Measurements from ENCODE around the gene AP1G2. TPM values are rescaled to one million over a fixed set of nuclear protein-coding genes. Genes with fewer than 3 reads are reported as not detected.
"Not testable (repeated sequence)": the region's sequence is repeated elsewhere in the genome, so short reads cannot be mapped to it uniquely, and the experiment has no call there.

AP1G2 gene
- total and polyA plus RNA-seq, 3 donors from 2014 or later: 33.6 to 83.4 (median 76.9) TPM

- Histone ChIP-seq H3K9me3 (no peaks in the 10 kb centered on the region), H3K27ac (no peak overlapping the region), H3K27me3 (no peaks in the 10 kb centered on the region), H3K4me3 (no peak overlapping the region), H3K36me3 (ENCODE audit: low read depth, missing control alignments) (no peaks in the 10 kb centered on the region), H3K4me1 (no peaks in the 10 kb centered on the region)
- 59 to 63% methylated on average over 7 of the region's 7 CpGs for WGBS, 2 donors
- DNase-seq: no peak
- no peak for TF ChIP-seq CTCF (IDR thresholded peaks at IDR 0.05)
- no peak for TF ChIP-seq POLR2A (IDR thresholded peaks at IDR 0.05)
- intact Hi-C loops (cut with DNase I; ENCODE audit: low total_unique reads): no loop called here
Measured at GRCh38 chr14:23538785-23539184, 28.8 kb downstream of the AP1G2 start.

GRCh38 chr14:23538050-23538718, 29.4 kb downstream of the AP1G2 start:
- H3K27ac ChIP-seq: no peak overlapping the region

GRCh38 chr14:23537351-23538049, 30.1 kb downstream of the AP1G2 start:
- no peaks in the 10 kb centered on the region for H3K27me3 ChIP-seq
- no peaks in the 10 kb centered on the region for H3K9me3 ChIP-seq
- intact Hi-C loops (cut with DNase I; ENCODE audit: low total_unique reads): no loop called here
- no peaks in the 10 kb centered on the region for H3K36me3 ChIP-seq (ENCODE audit: low read depth, missing control alignments)
- H3K4me3 ChIP-seq: no peak overlapping the region
- H3K4me1 ChIP-seq: no peaks in the 10 kb centered on the region
- no peak overlapping the region for H3K27ac ChIP-seq
- TF ChIP-seq POLR2A (IDR thresholded peaks at IDR 0.05) (no peak), CTCF (IDR thresholded peaks at IDR 0.05) (no peak)
- no peak for DNase-seq
- 79% methylated on average over 13 of the region's 13 CpGs for WGBS, 2 donors

More at GRCh38 chr14:23538050-23538718, 29.4 kb downstream of the AP1G2 start:
- no peak for DNase-seq
- no peaks in the 10 kb centered on the region for H3K27me3 ChIP-seq
- intact Hi-C loops (cut with DNase I; ENCODE audit: low total_unique reads): no loop called here
- H3K4me3 ChIP-seq: no peak overlapping the region
- TF ChIP-seq CTCF (IDR thresholded peaks at IDR 0.05) (no peak), POLR2A (IDR thresholded peaks at IDR 0.05) (no peak)
- no peaks in the 10 kb centered on the region for H3K36me3 ChIP-seq (ENCODE audit: low read depth, missing control alignments)
- no peaks in the 10 kb centered on the region for H3K4me1 ChIP-seq
- WGBS, 2 donors: 75 to 85% methylated on average over 10 of the region's 10 CpGs
- no peaks in the 10 kb centered on the region for H3K9me3 ChIP-seq

- H3K4me1 ChIP-seq; H3K36me3 ChIP-seq (ENCODE audit: low read depth, missing control alignments); H3K27me3 ChIP-seq; H3K9me3 ChIP-seq; intact Hi-C loops (cut with DNase I; ENCODE audit: low total_unique reads); H3K27ac ChIP-seq; DNase-seq; H3K4me3 ChIP-seq: not testable (repeated sequence)
- WGBS, 2 donors: 84 to 88% methylated on average over 6 of the region's 6 CpGs
Measured at GRCh38 chr14:23536906-23537305, 30.7 kb downstream of the AP1G2 start.

GRCh38 chr14:23536494-23536893, 31.1 kb downstream of the AP1G2 start:
- no peak overlapping the region for H3K27ac ChIP-seq
- no peaks in the 10 kb centered on the region for H3K36me3 ChIP-seq (ENCODE audit: low read depth, missing control alignments)
- H3K4me3 ChIP-seq: no peak overlapping the region
- no peaks in the 10 kb centered on the region for H3K4me1 ChIP-seq
- TF ChIP-seq POLR2A (IDR thresholded peaks at IDR 0.05): no peak
- TF ChIP-seq CTCF (IDR thresholded peaks at IDR 0.05): no peak
- no peak for DNase-seq
- intact Hi-C loops (cut with DNase I; ENCODE audit: low total_unique reads): no loop called here
- 80 to 94% methylated on average over 2 of the region's 2 CpGs for WGBS, 2 donors
- H3K27me3 ChIP-seq: no peaks in the 10 kb centered on the region
- H3K9me3 ChIP-seq: no peaks in the 10 kb centered on the region
